PC-9 (cell line): ENCODE measurements around the gene WNT3. TPM values are rescaled to one million over a fixed set of nuclear protein-coding genes. Genes with fewer than 3 reads are reported as not detected.

Experiments
- BruUV-seq: library from RNA; stranded (reverse); fragments of 400-500 nt; replicated peaks from 2 replicates; lab custom pipeline; 2021; lab: Mats Ljungman, UMichigan
- CTCF ChIA-PET: fragments of 300-600 bp; sonication (Branson Sonifier 250); formaldehyde crosslinking; loops from one replicate; lab custom pipeline; 2022; ENCODE audit warnings: antibody characterized with exemption; lab: Charles Lee
- POLR2A ChIA-PET: fragments of 300-600 bp; sonication (Branson Sonifier 250); formaldehyde crosslinking; loops from one replicate; lab custom pipeline; 2022; ENCODE audit warnings: antibody characterized with exemption; ENCODE audit not compliant: unreplicated experiment; lab: Charles Lee
- DNase-seq, 2 experiments: peaks; one replicate each; pipeline versions ENCODE4 v3.0.0 to v3.0.0-alpha.2; 2015 to 2022; ENCODE audit warnings: mixed read lengths in 1 of 2
- H2AFZ ChIP-seq: fragments of 200-600 bp; sonication (generic); 2 replicates; pipeline ENCODE4 v1.8.1; 2017; ENCODE audit warnings: antibody characterized with exemption
- H3F3A ChIP-seq: fragments of 200-600 bp; sonication (generic); 2 replicates; pipeline ENCODE4 v1.8.1; 2017; ENCODE audit warnings: antibody characterized with exemption, mild to moderate bottlenecking, low read depth; ENCODE audit not compliant: insufficient read depth
- H3K27ac ChIP-seq: fragments of 200-600 bp; sonication (generic); 2 replicates; pipeline ENCODE4 v1.6.1; 2016; ENCODE audit warnings: mixed run types
- H3K27me3 ChIP-seq: fragments of 200-600 bp; sonication (generic); 2 replicates; pipeline ENCODE4 v1.6.1; 2016; ENCODE audit warnings: low read depth, mixed run types; ENCODE audit not compliant: insufficient read depth
- H3K36me3 ChIP-seq: fragments of 200-600 bp; sonication (generic); 2 replicates; pipeline ENCODE4 v1.6.1; 2016; ENCODE audit warnings: low read depth, mixed run types
- H3K4me1 ChIP-seq: fragments of 200-600 bp; sonication (generic); replicated peaks from 2 replicates; pipeline ENCODE4 v1.6.1; 2016; ENCODE audit warnings: mixed run types; ENCODE audit not compliant: insufficient read depth
- H3K4me2 ChIP-seq: fragments of 200-600 bp; sonication (generic); 2 replicates; pipeline ENCODE4 v1.6.1; 2017; ENCODE audit warnings: mixed run types
- H3K4me3 ChIP-seq: fragments of 200-600 bp; sonication (generic); 2 replicates; pipeline ENCODE4 v1.6.1; 2016; ENCODE audit warnings: mixed run types
- H3K79me2 ChIP-seq: fragments of 200-600 bp; sonication (generic); 2 replicates; pipeline ENCODE4 v1.6.1; 2017; ENCODE audit warnings: low read depth, mixed run types
- H3K9me2 ChIP-seq: fragments of 200-600 bp; sonication (generic); 2 replicates; pipeline ENCODE4 v1.8.1; 2017; ENCODE audit warnings: mild to moderate bottlenecking; ENCODE audit not compliant: insufficient read depth
- H3K9me3 ChIP-seq: fragments of 200-600 bp; sonication (generic); 2 replicates; pipeline ENCODE4 v1.8.1; 2016; ENCODE audit warnings: low read depth; ENCODE audit not compliant: insufficient read depth
- H4K20me1 ChIP-seq: fragments of 200-600 bp; sonication (generic); 2 replicates; pipeline ENCODE4 v1.8.1; 2017; ENCODE audit not compliant: insufficient read depth
- CTCF ChIP-seq: fragments of 200-600 bp; sonication (generic); conservative IDR thresholded peaks from 2 replicates; pipeline ENCODE4 v1.6.1; 2017; ENCODE audit warnings: mixed run types, antibody characterized with exemption, mild to moderate bottlenecking, moderate library complexity
- EZH2 ChIP-seq: fragments of 200-600 bp; sonication (generic); IDR thresholded peaks from 2 replicates; pipeline ENCODE4 v1.8.0; 2017; ENCODE audit warnings: antibody characterized with exemption, low read depth
- intact Hi-C: fragments of 100-400 bp; cut with micrococcal nuclease; formaldehyde crosslinking; loops from one replicate; pipeline ENCODE4 v1.10.0; 2022; ENCODE audit not compliant: unreplicated experiment
- total RNA-seq: library from RNA; stranded (reverse); gene quantifications from 2 replicates; pipeline ENCODE4 v1.2.3, GENCODE V29; 2021

Gene WNT3
- total RNA-seq, 1 experiment from 2014 or later: 14.0 TPM

- no peak overlapping the region for H3K27ac ChIP-seq
- no peak for TF ChIP-seq CTCF
- no peak for TF ChIP-seq EZH2
- no peak overlapping the region for H3K4me2 ChIP-seq
- intact Hi-C loops: no loop called here
- H3K27me3 ChIP-seq: peaks cover 6% of the 10 kb centered on the region; the same call in 1 of the 2 replicates
- H3K9me2 ChIP-seq: no peaks in the 10 kb centered on the region
- no TSS peak for BruUV-seq
- POLR2A ChIA-PET: no interaction called here
- peaks cover 21% of the 10 kb centered on the region for H3K4me1 ChIP-seq
- no peaks in the 10 kb centered on the region; the same call in none of the 2 replicates for H3F3A ChIP-seq
- no peaks in the 10 kb centered on the region for H3K9me3 ChIP-seq
- no peaks in the 10 kb centered on the region for H3K79me2 ChIP-seq
- CTCF ChIA-PET: no interaction called here
- no peak for DNase-seq
- H2AFZ ChIP-seq: no peak overlapping the region
- H3K36me3 ChIP-seq: no peaks in the 10 kb centered on the region
- H3K4me3 ChIP-seq: no peak overlapping the region
- no peaks in the 10 kb centered on the region for H4K20me1 ChIP-seq
Observed at GRCh38 chr17:46813920-46814319, 4.6 kb downstream of the WNT3 start.

- POLR2A ChIA-PET: no interaction called here
- no peaks in the 10 kb centered on the region for H3K9me3 ChIP-seq
- intact Hi-C loops: no loop called here
- DNase-seq: no peak
- no peak overlapping the region for H2AFZ ChIP-seq
- H3K79me2 ChIP-seq: no peaks in the 10 kb centered on the region
- H3K27ac ChIP-seq: no peak overlapping the region
- no peaks in the 10 kb centered on the region for H3K36me3 ChIP-seq
- BruUV-seq: no TSS peak
- CTCF ChIA-PET: interaction anchor here (0.6 kb wide), 1 partner anchor 34 kb away, joined by 3 read pairs; no protein-coding TSS in a partner anchor
- TF ChIP-seq EZH2 (no peak), CTCF (no peak)
- no peaks in the 10 kb centered on the region for H3K27me3 ChIP-seq
- no peaks in the 10 kb centered on the region for H3K9me2 ChIP-seq
- no peak overlapping the region for H3K4me3 ChIP-seq
- no peaks in the 10 kb centered on the region; the same call in none of the 2 replicates for H3F3A ChIP-seq
- no peak overlapping the region for H3K4me2 ChIP-seq
- H4K20me1 ChIP-seq: no peaks in the 10 kb centered on the region
- H3K4me1 ChIP-seq: peaks cover 15% of the 10 kb centered on the region
Observed at GRCh38 chr17:46812624-46813318, 5.7 kb downstream of the WNT3 start.

GRCh38 chr17:46811978-46812583 lies 6.4 kb downstream of the WNT3 start:
- BruUV-seq: no TSS peak
- no peak overlapping the region for H3K4me2 ChIP-seq
- intact Hi-C loops: no loop called here
- CTCF ChIA-PET: interaction anchor here (0.6 kb wide), 1 partner anchor 34 kb away, joined by 3 read pairs; no protein-coding TSS in a partner anchor
- H3K79me2 ChIP-seq: no peaks in the 10 kb centered on the region
- no peaks in the 10 kb centered on the region for H3K9me2 ChIP-seq
- no peaks in the 10 kb centered on the region for H3K9me3 ChIP-seq
- H4K20me1 ChIP-seq: no peaks in the 10 kb centered on the region
- DNase-seq: no peak
- POLR2A ChIA-PET: no interaction called here
- no peaks in the 10 kb centered on the region for H3K27me3 ChIP-seq
- peaks cover 15% of the 10 kb centered on the region for H3K4me1 ChIP-seq
- H3F3A ChIP-seq: no peaks in the 10 kb centered on the region; the same call in none of the 2 replicates
- H3K36me3 ChIP-seq: no peaks in the 10 kb centered on the region
- no peak overlapping the region for H3K27ac ChIP-seq
- H2AFZ ChIP-seq: no peak overlapping the region
- TF ChIP-seq CTCF (no peak), EZH2 (no peak)
- H3K4me3 ChIP-seq: no peak overlapping the region
